Uterus (tissue), 4 donors: ENCODE measurements around the gene MAP3K14. TPM values are rescaled to one million over a fixed set of nuclear protein-coding genes. Genes with fewer than 3 reads are reported as not detected.

Experiments
- DNase-seq, 2 donors: peaks; one replicate each; pipeline ENCODE4 v3.0.0-alpha.2; 2019 to 2020
- H3K27ac ChIP-seq, 2 donors: fragments of 200-600 bp; sonication (generic); 1 replicate in 1 of 2; 2 replicates in 1 of 2; pipeline ENCODE4 v1.5.1; 2016 to 2018
- H3K27me3 ChIP-seq, 2 donors: fragments of 200-600 bp; sonication (generic); one replicate each; pipeline ENCODE4 v1.5.1; 2018 to 2019; ENCODE audit warnings: control low read depth in 1 of 2
- H3K36me3 ChIP-seq, 2 donors: fragments of 200-600 bp; sonication (generic); one replicate each; pipeline ENCODE4 v1.5.1; 2019; ENCODE audit warnings: control low read depth in 1 of 2
- H3K4me1 ChIP-seq, 2 donors: fragments of 200-600 bp; sonication (generic); one replicate each; pipeline ENCODE4 v1.5.1; 2018 to 2019; ENCODE audit warnings: control low read depth in 1 of 2
- H3K4me3 ChIP-seq, 2 donors: fragments of 200-600 bp; sonication (generic); 1 replicate in 1 of 2; 2 replicates in 1 of 2; pipeline ENCODE4 v1.5.1; 2018 to 2019; ENCODE audit warnings: mild to moderate bottlenecking in 1 of 2
- H3K9me3 ChIP-seq, 2 donors: fragments of 200-600 bp; sonication (generic); one replicate each; pipeline ENCODE4 v1.5.1; 2019; ENCODE audit warnings: control low read depth in 1 of 2
- CTCF ChIP-seq, 4 experiments: fragments of 200-600 bp in 2 of 4; fragments of 450-650 bp in 2 of 4; sonication (generic) in 2 of 4; IDR thresholded peaks; one replicate each; pipeline ENCODE4 v1.5.1; 2016 to 2019; ENCODE audit warnings: antibody characterized with exemption in 4 of 4, mild to moderate bottlenecking in 2 of 4, moderate library complexity in 1 of 4
- POLR2A ChIP-seq, 2 donors: fragments of 450-650 bp; IDR thresholded peaks; one replicate each; pipeline ENCODE4 v1.6.1; 2016; ENCODE audit warnings: antibody characterized with exemption in 2 of 2, mild to moderate bottlenecking in 1 of 2, moderate library complexity in 1 of 2
- intact Hi-C: fragments of 100-400 bp; cut with DNase I; formaldehyde crosslinking; loops from one replicate; pipeline ENCODE4 v1.15.1; 2023; ENCODE audit warnings: low total_unique reads
- total RNA-seq, 4 donors: library from RNA; depleted of rRNA in 3 of 4; stranded (reverse); fragments of >200 nt in 3 of 4; gene quantifications; one replicate each; pipeline versions ENCODE4 v1.1.0 to v1.2.4, GENCODE V29; 2014 to 2023
- donor health status: DM: yes; HTN: yes; CAD: no.

Gene MAP3K14
- total RNA-seq, 4 donors from 2014 or later, result 1.0 to 22.1 (median 4.9) TPM

- Histone ChIP-seq H3K27me3 (no peaks in the 10 kb centered on the region), H3K9me3 (no peaks in the 10 kb centered on the region), H3K27ac (peak overlapping the region; percentile 61 to 69), H3K4me1 (peaks cover 6 to 17% of the 10 kb centered on the region in 2 donors), H3K4me3 (no peak overlapping the region), H3K36me3 (no peaks in the 10 kb centered on the region)
- DNase-seq, result no peak
- intact Hi-C loops, result no loop called here
- no peak for TF ChIP-seq POLR2A (IDR thresholded peaks at IDR 0.05)
- TF ChIP-seq CTCF (IDR thresholded peaks at IDR 0.05), result no peak
These were observed 3.6 kb upstream of the MAP3K14 start for GRCh38 chr17:45320349-45320930.

- H3K4me1 ChIP-seq, result peaks cover 6 to 17% of the 10 kb centered on the region in 2 donors
- TF ChIP-seq POLR2A (IDR thresholded peaks at IDR 0.05) (no peak), CTCF (IDR thresholded peaks at IDR 0.05) (no peak)
- H3K9me3 ChIP-seq, result no peaks in the 10 kb centered on the region
- H3K27me3 ChIP-seq, result no peaks in the 10 kb centered on the region
- no peaks in the 10 kb centered on the region for H3K36me3 ChIP-seq
- no peak overlapping the region for H3K4me3 ChIP-seq
- no peak overlapping the region for H3K27ac ChIP-seq
- intact Hi-C loops, result no loop called here
- no peak for DNase-seq
These were observed 2.5 kb upstream of the MAP3K14 start for GRCh38 chr17:45319239-45319703.

- Histone ChIP-seq H3K36me3 (no peaks in the 10 kb centered on the region), H3K27ac (no peak overlapping the region), H3K4me3 (no peak overlapping the region), H3K27me3 (no peaks in the 10 kb centered on the region), H3K4me1 (peaks cover 11 to 17% of the 10 kb centered on the region in 2 donors), H3K9me3 (no peaks in the 10 kb centered on the region)
- DNase-seq, result no peak
- no peak for TF ChIP-seq POLR2A (IDR thresholded peaks at IDR 0.05)
- no peak for TF ChIP-seq CTCF (IDR thresholded peaks at IDR 0.05)
- intact Hi-C loops, result no loop called here
These were observed 1.9 kb upstream of the MAP3K14 start for GRCh38 chr17:45318561-45319230.

- Histone ChIP-seq H3K27me3 (no peaks in the 10 kb centered on the region), H3K4me1 (peaks cover 14 to 17% of the 10 kb centered on the region in 2 donors), H3K36me3 (no peaks in the 10 kb centered on the region), H3K4me3 (peak overlapping the region; percentile 27 to 86), H3K9me3 (no peaks in the 10 kb centered on the region), H3K27ac (peak overlapping the region; percentile 95 to 98)
- intact Hi-C loops, result no loop called here
- DNase-seq, result peak; percentile 100
- TF ChIP-seq POLR2A (IDR thresholded peaks at IDR 0.05) (peak in 1 of 2 donors; percentile 9), CTCF (IDR thresholded peaks at IDR 0.05) (peak in 2 of 4 experiments; percentile 12 to 36)
These were observed 500 bp upstream of the MAP3K14 start for GRCh38 chr17:45317111-45317928.
